SK-N-SH (cell line): ENCODE measurements around the gene YOD1.

ENCODE experiments used
- ELF1 ChIP-seq: IDR thresholded peaks from 2 replicates; pipeline ENCODE4 v1.4.0; 2012
- EZH2phosphoT487 ChIP-seq: fragments of 200-600 bp; sonication (generic); IDR thresholded peaks from 2 replicates; pipeline ENCODE4 v1.6.1; 2017; ENCODE audit warnings: low read depth, mixed run types, mild to moderate bottlenecking, antibody characterized with exemption, moderate library complexity, borderline replicate concordance
- GABPA ChIP-seq: IDR thresholded peaks from 2 replicates; pipeline ENCODE4 v1.4.0; 2012; ENCODE audit warnings: low read depth, mild to moderate bottlenecking
- MAX ChIP-seq: IDR thresholded peaks from 2 replicates; pipeline ENCODE4 v1.4.0; 2012; ENCODE audit warnings: low read depth
- POLR2AphosphoS5 ChIP-seq: IDR thresholded peaks from 2 replicates; pipeline ENCODE4 v1.6.1; 2012; ENCODE audit warnings: low read depth, low read length
- RAD21 ChIP-seq: IDR thresholded peaks from 2 replicates; pipeline ENCODE4 v1.6.1; 2012; ENCODE audit warnings: mild to moderate bottlenecking, low read length
- RCOR1 ChIP-seq: fragments of 150-350 bp; IDR thresholded peaks from 2 replicates; pipeline ENCODE4 v1.6.1; 2017; ENCODE audit warnings: antibody characterized with exemption, low read length
- REST ChIP-seq: IDR thresholded peaks from 2 replicates; pipeline ENCODE4 v1.6.1; 2012; ENCODE audit warnings: mild to moderate bottlenecking, low read depth, low read length, moderate library complexity
- RXRA ChIP-seq: IDR thresholded peaks from 2 replicates; pipeline ENCODE4 v1.4.0; 2012; ENCODE audit warnings: low read depth, mild to moderate bottlenecking, borderline replicate concordance
- SMC3 ChIP-seq: IDR thresholded peaks from 2 replicates; pipeline ENCODE4 v1.6.1; 2012; ENCODE audit warnings: low read depth, low read length, improper control_type of control experiment
- TEAD4 ChIP-seq: IDR thresholded peaks from 2 replicates; pipeline ENCODE4 v1.4.0; 2012; ENCODE audit warnings: mild to moderate bottlenecking, borderline replicate concordance; ENCODE audit not compliant: insufficient read depth
- YY1 ChIP-seq: IDR thresholded peaks from 2 replicates; pipeline ENCODE4 v1.4.0; 2012; ENCODE audit warnings: low read depth, mild to moderate bottlenecking
- TF ChIP-seq, protein P1 (sequence below): fragments of 200-600 bp; sonication (generic); IDR thresholded peaks from 2 replicates; pipeline ENCODE4 v1.6.1; 2017; ENCODE audit warnings: antibody characterized with exemption, mild to moderate bottlenecking, moderate library complexity
- TF ChIP-seq, protein P2 (sequence below): fragments of 150-350 bp; IDR thresholded peaks from 2 replicates; pipeline ENCODE4 v1.6.1; 2017; ENCODE audit warnings: antibody characterized with exemption, low read length, low read depth, borderline replicate concordance

GRCh38 chr1:207045453-207045852 is 5.6 kb downstream of the YOD1 start:
- TF ChIP-seq, protein P1, sequence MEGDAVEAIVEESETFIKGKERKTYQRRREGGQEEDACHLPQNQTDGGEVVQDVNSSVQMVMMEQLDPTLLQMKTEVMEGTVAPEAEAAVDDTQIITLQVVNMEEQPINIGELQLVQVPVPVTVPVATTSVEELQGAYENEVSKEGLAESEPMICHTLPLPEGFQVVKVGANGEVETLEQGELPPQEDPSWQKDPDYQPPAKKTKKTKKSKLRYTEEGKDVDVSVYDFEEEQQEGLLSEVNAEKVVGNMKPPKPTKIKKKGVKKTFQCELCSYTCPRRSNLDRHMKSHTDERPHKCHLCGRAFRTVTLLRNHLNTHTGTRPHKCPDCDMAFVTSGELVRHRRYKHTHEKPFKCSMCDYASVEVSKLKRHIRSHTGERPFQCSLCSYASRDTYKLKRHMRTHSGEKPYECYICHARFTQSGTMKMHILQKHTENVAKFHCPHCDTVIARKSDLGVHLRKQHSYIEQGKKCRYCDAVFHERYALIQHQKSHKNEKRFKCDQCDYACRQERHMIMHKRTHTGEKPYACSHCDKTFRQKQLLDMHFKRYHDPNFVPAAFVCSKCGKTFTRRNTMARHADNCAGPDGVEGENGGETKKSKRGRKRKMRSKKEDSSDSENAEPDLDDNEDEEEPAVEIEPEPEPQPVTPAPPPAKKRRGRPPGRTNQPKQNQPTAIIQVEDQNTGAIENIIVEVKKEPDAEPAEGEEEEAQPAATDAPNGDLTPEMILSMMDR = no peak
- TF ChIP-seq POLR2AphosphoS5 (no peak), ELF1 (no peak), MAX (no peak), RCOR1 (no peak), GABPA (no peak), RXRA (no peak), EZH2phosphoT487 (no peak), REST (no peak), SMC3 (no peak), TEAD4 (no peak), YY1 (no peak), RAD21 (no peak)
- TF ChIP-seq, protein P2, sequence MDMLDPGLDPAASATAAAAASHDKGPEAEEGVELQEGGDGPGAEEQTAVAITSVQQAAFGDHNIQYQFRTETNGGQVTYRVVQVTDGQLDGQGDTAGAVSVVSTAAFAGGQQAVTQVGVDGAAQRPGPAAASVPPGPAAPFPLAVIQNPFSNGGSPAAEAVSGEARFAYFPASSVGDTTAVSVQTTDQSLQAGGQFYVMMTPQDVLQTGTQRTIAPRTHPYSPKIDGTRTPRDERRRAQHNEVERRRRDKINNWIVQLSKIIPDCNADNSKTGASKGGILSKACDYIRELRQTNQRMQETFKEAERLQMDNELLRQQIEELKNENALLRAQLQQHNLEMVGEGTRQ = no peak
